ENCODE results near the gene TTC39C.
A peak's percentile ranks its signal among the peaks of the same experiment; 100 is the strongest.

Gene TTC39C

GRCh38 chr18:24090876-24091275, 76.3 kb downstream of the TTC39C start:
- ATAC-seq (replicated peaks; ENCODE audit: extremely low read depth, poor library complexity, severe bottlenecking) (no peak), DNase-seq (ENCODE audit: low spot score in 2 of 2) (no peak)
- no peak overlapping the region for H3K4me3 Mint-ChIP-seq
- H3K27ac Mint-ChIP-seq (ENCODE audit: low read depth) = no peak overlapping the region
- peaks cover 43% of the 10 kb centered on the region for H3K36me3 Mint-ChIP-seq (ENCODE audit: insufficient read depth)
- H3K9me3 Mint-ChIP-seq = no peaks in the 10 kb centered on the region
- peaks cover 44% of the 10 kb centered on the region for H3K4me1 Mint-ChIP-seq
- H3K27me3 Mint-ChIP-seq = no peaks in the 10 kb centered on the region

GRCh38 chr18:24094561-24094960, 80.0 kb downstream of the TTC39C start:
- peaks cover 20% of the 10 kb centered on the region for H3K36me3 Mint-ChIP-seq (ENCODE audit: insufficient read depth)
- H3K27me3 Mint-ChIP-seq = no peaks in the 10 kb centered on the region
- H3K27ac Mint-ChIP-seq (ENCODE audit: low read depth) = peak overlapping the region; percentile 1
- H3K4me1 Mint-ChIP-seq = peaks cover 28% of the 10 kb centered on the region
- no peak overlapping the region for H3K4me3 Mint-ChIP-seq
- DNase-seq (ENCODE audit: low spot score in 2 of 2) (no peak), ATAC-seq (replicated peaks; ENCODE audit: extremely low read depth, poor library complexity, severe bottlenecking) (no peak)
- H3K9me3 Mint-ChIP-seq = no peaks in the 10 kb centered on the region

- H3K4me1 Mint-ChIP-seq = peaks cover 35% of the 10 kb centered on the region
- H3K27me3 Mint-ChIP-seq = no peaks in the 10 kb centered on the region
- DNase-seq (ENCODE audit: low spot score in 2 of 2) (no peak), ATAC-seq (replicated peaks; ENCODE audit: extremely low read depth, poor library complexity, severe bottlenecking) (no peak)
- H3K9me3 Mint-ChIP-seq = no peaks in the 10 kb centered on the region
- H3K4me3 Mint-ChIP-seq = no peak overlapping the region
- no peak overlapping the region for H3K27ac Mint-ChIP-seq (ENCODE audit: low read depth)
- H3K36me3 Mint-ChIP-seq (ENCODE audit: insufficient read depth) = peaks cover 22% of the 10 kb centered on the region
Observed at GRCh38 chr18:24095976-24096375, 81.4 kb downstream of the TTC39C start.

- Mint-ChIP-seq H3K4me3 (no peak overlapping the region), H3K36me3 (ENCODE audit: insufficient read depth) (peaks cover 45% of the 10 kb centered on the region), H3K27ac (ENCODE audit: low read depth) (no peak overlapping the region), H3K27me3 (no peaks in the 10 kb centered on the region), H3K4me1 (peaks cover 47% of the 10 kb centered on the region), H3K9me3 (no peaks in the 10 kb centered on the region)
- DNase-seq (ENCODE audit: low spot score in 2 of 2) (no peak), ATAC-seq (replicated peaks; ENCODE audit: extremely low read depth, poor library complexity, severe bottlenecking) (no peak)
Observed at GRCh38 chr18:24103320-24104021, 88.9 kb downstream of the TTC39C start.

- Mint-ChIP-seq H3K36me3 (ENCODE audit: insufficient read depth) (peaks cover 45% of the 10 kb centered on the region), H3K4me1 (peaks cover 47% of the 10 kb centered on the region), H3K27ac (ENCODE audit: low read depth) (peak overlapping the region; percentile 25), H3K27me3 (no peaks in the 10 kb centered on the region), H3K9me3 (no peaks in the 10 kb centered on the region), H3K4me3 (no peak overlapping the region)
- no peak for DNase-seq (ENCODE audit: low spot score in 2 of 2)
- no peak for ATAC-seq (replicated peaks; ENCODE audit: extremely low read depth, poor library complexity, severe bottlenecking)
Observed at GRCh38 chr18:24104486-24104885, 89.9 kb downstream of the TTC39C start.

- H3K27ac Mint-ChIP-seq (ENCODE audit: low read depth) = no peak overlapping the region
- peaks cover 32% of the 10 kb centered on the region for H3K36me3 Mint-ChIP-seq (ENCODE audit: insufficient read depth)
- no peak overlapping the region for H3K4me3 Mint-ChIP-seq
- no peaks in the 10 kb centered on the region for H3K27me3 Mint-ChIP-seq
- peaks cover 47% of the 10 kb centered on the region for H3K4me1 Mint-ChIP-seq
- DNase-seq (ENCODE audit: low spot score in 2 of 2) = no peak
- no peaks in the 10 kb centered on the region for H3K9me3 Mint-ChIP-seq
- no peak for ATAC-seq (replicated peaks; ENCODE audit: extremely low read depth, poor library complexity, severe bottlenecking)
Observed at GRCh38 chr18:24108641-24109040, 94.1 kb downstream of the TTC39C start.

- H3K4me1 Mint-ChIP-seq = peaks cover 47% of the 10 kb centered on the region
- H3K36me3 Mint-ChIP-seq (ENCODE audit: insufficient read depth) = peaks cover 43% of the 10 kb centered on the region
- H3K4me3 Mint-ChIP-seq = no peak overlapping the region
- no peak overlapping the region for H3K27ac Mint-ChIP-seq (ENCODE audit: low read depth)
- H3K27me3 Mint-ChIP-seq = no peaks in the 10 kb centered on the region
- no peaks in the 10 kb centered on the region for H3K9me3 Mint-ChIP-seq
- ATAC-seq (replicated peaks; ENCODE audit: extremely low read depth, poor library complexity, severe bottlenecking) (no peak), DNase-seq (ENCODE audit: low spot score in 2 of 2) (no peak)
Observed at GRCh38 chr18:24111936-24112335, 97.4 kb downstream of the TTC39C start.

- Mint-ChIP-seq H3K4me3 (no peak overlapping the region), H3K36me3 (ENCODE audit: insufficient read depth) (peaks cover 43% of the 10 kb centered on the region), H3K27me3 (no peaks in the 10 kb centered on the region), H3K9me3 (no peaks in the 10 kb centered on the region), H3K27ac (ENCODE audit: low read depth) (no peak overlapping the region), H3K4me1 (peaks cover 41% of the 10 kb centered on the region)
- DNase-seq (ENCODE audit: low spot score in 2 of 2) = no peak
- no peak for ATAC-seq (replicated peaks; ENCODE audit: extremely low read depth, poor library complexity, severe bottlenecking)
Observed at GRCh38 chr18:24112464-24112863, 97.9 kb downstream of the TTC39C start.

GRCh38 chr18:24112874-24113615, 98.5 kb downstream of the TTC39C start:
- Mint-ChIP-seq H3K4me3 (no peak overlapping the region), H3K9me3 (no peaks in the 10 kb centered on the region), H3K36me3 (ENCODE audit: insufficient read depth) (peaks cover 41% of the 10 kb centered on the region), H3K27me3 (no peaks in the 10 kb centered on the region), H3K27ac (ENCODE audit: low read depth) (peak overlapping the region; percentile 82), H3K4me1 (peaks cover 38% of the 10 kb centered on the region)
- ATAC-seq (replicated peaks; ENCODE audit: extremely low read depth, poor library complexity, severe bottlenecking) = no peak
- DNase-seq (ENCODE audit: low spot score in 2 of 2) = no peak

GRCh38 chr18:24114924-24115549, 100.5 kb downstream of the TTC39C start:
- Mint-ChIP-seq H3K4me1 (peaks cover 38% of the 10 kb centered on the region), H3K36me3 (ENCODE audit: insufficient read depth) (peaks cover 45% of the 10 kb centered on the region)
- no peak for ATAC-seq (replicated peaks; ENCODE audit: extremely low read depth, poor library complexity, severe bottlenecking)

GRCh38 chr18:24115628-24116027, 101.1 kb downstream of the TTC39C start:
- peaks cover 47% of the 10 kb centered on the region for H3K36me3 Mint-ChIP-seq (ENCODE audit: insufficient read depth)
- no peak overlapping the region for H3K4me3 Mint-ChIP-seq
- no peaks in the 10 kb centered on the region for H3K9me3 Mint-ChIP-seq
- H3K27ac Mint-ChIP-seq (ENCODE audit: low read depth) = peak overlapping the region; percentile 80
- H3K4me1 Mint-ChIP-seq = peaks cover 38% of the 10 kb centered on the region
- ATAC-seq (replicated peaks; ENCODE audit: extremely low read depth, poor library complexity, severe bottlenecking) = no peak
- DNase-seq (ENCODE audit: low spot score in 2 of 2) = no peak
- H3K27me3 Mint-ChIP-seq = no peaks in the 10 kb centered on the region

More at GRCh38 chr18:24114924-24115549, 100.5 kb downstream of the TTC39C start:
- DNase-seq (ENCODE audit: low spot score in 2 of 2) = no peak
- Mint-ChIP-seq H3K4me3 (no peak overlapping the region), H3K27me3 (no peaks in the 10 kb centered on the region), H3K9me3 (no peaks in the 10 kb centered on the region), H3K27ac (ENCODE audit: low read depth) (peak overlapping the region; percentile 80)

GRCh38 chr18:24118750-24119577, 104.4 kb downstream of the TTC39C start:
- no peaks in the 10 kb centered on the region for H3K9me3 Mint-ChIP-seq
- H3K4me3 Mint-ChIP-seq = no peak overlapping the region
- peak; percentile 63 to 64 for DNase-seq (ENCODE audit: low spot score in 2 of 2)
- peak; percentile 70 for ATAC-seq (replicated peaks; ENCODE audit: extremely low read depth, poor library complexity, severe bottlenecking)
- peaks cover 22% of the 10 kb centered on the region for H3K4me1 Mint-ChIP-seq
- H3K27ac Mint-ChIP-seq (ENCODE audit: low read depth) = no peak overlapping the region
- H3K27me3 Mint-ChIP-seq = no peaks in the 10 kb centered on the region
- peaks cover 66% of the 10 kb centered on the region for H3K36me3 Mint-ChIP-seq (ENCODE audit: insufficient read depth)

Measured in central memory CD8-positive, alpha-beta T cell (primary cell).